Body of pancreas (tissue), 2 donors: Measurements from ENCODE around the gene CES5A. TPM values are rescaled to one million over a fixed set of nuclear protein-coding genes. Genes with fewer than 3 reads are reported as not detected.

Experiments used
- total RNA-seq, 2 donors: library from RNA; depleted of rRNA; stranded (reverse); fragments of >200 nt; gene quantifications; one replicate each; pipeline ENCODE4 v1.1.0, GENCODE V29; 2016

CES5A gene
- total RNA-seq, 2 donors from 2014 or later, result not detected

Other genes with a start within 250 kb of the CES5A start
- not detected for gene SLC6A2, start 219.4 kb downstream of the CES5A start, total RNA-seq
- 10 to 100 TPM in 1 of 2 donors, 1 to 10 TPM in 1; 4.2 to 19.1 TPM for gene CES1, start 42.3 kb downstream of the CES5A start, total RNA-seq